NAMALWA (cell line): ENCODE data around the gene LPAR2.

Experiments
- DNase-seq: peaks from one replicate; pipeline ENCODE4 v3.0.0-alpha.2; 2015; ENCODE audit warnings: low spot score

The LPAR2 gene

DNA sequence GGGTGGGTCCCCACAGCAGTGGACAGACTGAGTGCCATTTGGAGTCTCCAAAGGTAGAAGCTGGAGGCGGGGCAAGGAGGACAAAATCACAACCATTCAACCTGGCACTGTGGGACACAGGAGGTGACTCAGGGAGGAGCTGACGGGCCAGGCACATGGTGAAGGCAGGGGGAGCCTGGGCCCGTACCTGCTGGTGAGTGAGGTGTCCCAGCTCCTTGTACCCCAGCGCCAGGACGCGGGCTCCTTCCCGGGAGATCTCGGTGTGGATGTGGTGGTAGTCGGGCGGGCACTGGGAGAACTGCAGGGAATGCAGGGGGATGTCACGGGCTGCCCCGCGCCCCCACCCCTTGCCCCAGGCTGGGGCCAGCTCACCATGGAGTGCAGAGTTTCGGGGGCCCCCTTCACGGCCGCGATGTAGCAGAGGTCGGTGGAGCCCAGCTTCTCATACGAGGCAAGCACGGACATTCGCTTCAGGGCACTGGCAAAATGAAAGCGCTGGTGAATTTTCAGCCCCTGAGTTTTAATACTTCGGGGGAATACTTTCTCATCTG, 25.7 kb upstream of the LPAR2 start:
- DNase-seq, result no peak

DNA sequence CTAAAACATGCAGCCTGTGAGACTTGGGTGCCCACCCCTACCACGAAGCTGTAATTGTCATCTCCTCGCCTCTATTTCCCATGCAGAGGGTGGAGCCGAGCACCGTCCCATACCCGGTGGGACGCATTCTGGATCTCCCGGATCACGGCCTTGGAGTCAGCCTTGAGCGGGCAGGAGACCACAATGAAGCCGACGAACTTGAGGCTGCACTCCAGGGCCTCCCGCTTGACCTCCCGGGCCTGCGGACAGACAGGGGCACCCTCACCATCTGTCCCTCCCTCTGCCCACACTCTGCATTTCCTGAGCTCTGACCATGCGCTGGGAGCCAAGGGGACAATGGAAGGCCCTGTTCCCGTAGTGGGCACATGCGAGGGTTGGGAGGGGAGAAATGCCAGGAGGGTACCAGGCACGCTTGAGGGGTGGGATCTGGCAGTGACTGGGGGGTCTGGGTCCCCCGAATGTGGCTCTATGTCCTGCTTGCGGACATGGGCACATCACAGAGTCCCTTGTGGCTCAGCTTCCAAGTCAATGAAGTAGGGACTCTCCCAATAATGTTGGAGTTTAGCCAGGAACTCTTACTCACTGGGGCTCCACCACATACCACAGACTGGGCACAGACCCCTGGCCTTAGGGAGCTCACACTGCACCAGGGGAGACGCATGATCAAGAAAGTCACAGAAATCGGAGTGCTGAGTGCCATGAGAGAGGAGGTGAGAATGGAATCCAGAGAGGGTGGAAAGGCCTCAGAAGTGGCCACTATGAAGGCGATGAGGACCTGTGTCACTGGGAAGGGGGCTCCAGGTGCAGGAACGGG, 24.7 kb upstream of the LPAR2 start:
- DNase-seq, result no peak

DNA sequence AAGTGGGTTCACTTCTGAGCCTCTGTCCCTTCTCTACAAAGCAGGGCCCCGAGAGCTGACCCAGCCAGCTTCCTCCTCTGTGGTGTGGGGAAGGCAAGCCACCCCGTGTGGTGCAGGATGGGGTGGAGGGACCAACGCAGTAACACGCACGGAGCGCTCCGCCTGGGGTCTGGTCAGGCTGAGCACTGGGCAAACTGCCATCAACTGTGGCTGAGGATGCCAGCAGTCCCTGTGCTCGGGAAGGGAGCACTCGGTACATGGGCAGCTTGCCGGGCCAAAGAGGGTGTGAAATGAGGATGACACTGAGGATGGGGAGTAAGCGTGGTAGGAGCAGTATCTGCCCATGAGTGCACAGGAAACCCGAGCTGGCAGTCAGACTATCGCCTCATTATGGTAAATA, 23.1 kb upstream of the LPAR2 start:
- no peak for DNase-seq

DNA sequence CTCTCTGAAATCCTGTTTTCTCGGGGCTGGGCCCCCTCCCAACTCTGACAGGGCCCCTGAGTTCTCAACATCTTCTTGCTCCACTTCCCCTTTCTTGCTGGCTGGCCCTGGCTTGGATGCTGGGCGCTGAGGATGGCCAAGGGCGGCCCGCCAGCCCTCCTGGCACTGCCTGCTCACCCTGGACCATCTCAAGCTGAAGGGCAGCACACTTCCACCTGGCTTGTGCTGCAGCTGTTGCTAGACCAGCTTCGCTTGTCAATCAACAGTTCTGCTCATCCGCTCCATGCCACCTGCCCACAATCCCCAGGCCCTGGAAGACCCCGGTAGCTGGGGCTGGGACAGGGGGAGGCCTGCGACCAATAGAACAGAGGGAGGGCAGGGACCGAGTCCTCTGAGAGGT, 22.3 kb upstream of the LPAR2 start:
- DNase-seq, result no peak

DNA sequence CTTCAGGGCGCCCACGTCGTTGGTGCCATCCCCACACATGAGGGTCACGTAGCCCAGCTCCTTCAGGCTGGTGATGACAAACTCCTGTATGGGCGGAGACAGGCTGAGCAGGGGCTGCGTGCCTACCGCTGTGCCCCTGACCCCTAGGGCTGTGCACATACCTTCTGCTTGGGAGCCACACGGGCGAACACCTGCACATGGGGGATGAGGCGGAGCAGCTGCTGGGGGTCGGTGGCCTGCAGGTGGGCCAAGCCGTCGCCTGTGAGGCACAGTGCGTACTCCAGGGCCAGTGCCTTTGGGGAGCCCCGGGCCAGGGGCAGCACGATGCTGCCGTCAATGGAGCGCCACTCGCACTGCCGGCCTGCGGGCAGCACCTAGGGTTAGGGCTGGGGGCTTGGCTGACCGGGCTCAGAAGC, 21.6 kb upstream of the LPAR2 start:
- DNase-seq, result no peak

DNA sequence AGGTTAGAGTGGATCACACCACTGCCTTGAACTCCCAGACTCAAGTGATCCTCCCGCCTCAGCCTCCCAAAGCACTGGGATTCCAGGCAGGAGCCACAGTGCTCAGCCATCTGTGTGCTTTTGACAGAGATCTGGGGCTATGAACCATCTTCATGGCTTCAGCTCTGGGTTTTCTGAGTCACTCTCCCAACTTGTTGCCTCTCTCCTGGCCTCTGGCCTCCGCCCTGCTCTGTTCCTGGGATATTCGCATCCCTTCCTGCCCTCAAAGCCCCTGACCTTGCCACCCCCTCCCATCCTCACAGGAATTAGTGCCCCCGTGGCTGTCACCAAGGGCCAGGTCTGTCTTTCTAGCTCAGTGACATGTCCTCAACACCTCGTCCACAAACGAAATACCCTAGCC, 21.1 kb upstream of the LPAR2 start:
- no peak for DNase-seq

DNA sequence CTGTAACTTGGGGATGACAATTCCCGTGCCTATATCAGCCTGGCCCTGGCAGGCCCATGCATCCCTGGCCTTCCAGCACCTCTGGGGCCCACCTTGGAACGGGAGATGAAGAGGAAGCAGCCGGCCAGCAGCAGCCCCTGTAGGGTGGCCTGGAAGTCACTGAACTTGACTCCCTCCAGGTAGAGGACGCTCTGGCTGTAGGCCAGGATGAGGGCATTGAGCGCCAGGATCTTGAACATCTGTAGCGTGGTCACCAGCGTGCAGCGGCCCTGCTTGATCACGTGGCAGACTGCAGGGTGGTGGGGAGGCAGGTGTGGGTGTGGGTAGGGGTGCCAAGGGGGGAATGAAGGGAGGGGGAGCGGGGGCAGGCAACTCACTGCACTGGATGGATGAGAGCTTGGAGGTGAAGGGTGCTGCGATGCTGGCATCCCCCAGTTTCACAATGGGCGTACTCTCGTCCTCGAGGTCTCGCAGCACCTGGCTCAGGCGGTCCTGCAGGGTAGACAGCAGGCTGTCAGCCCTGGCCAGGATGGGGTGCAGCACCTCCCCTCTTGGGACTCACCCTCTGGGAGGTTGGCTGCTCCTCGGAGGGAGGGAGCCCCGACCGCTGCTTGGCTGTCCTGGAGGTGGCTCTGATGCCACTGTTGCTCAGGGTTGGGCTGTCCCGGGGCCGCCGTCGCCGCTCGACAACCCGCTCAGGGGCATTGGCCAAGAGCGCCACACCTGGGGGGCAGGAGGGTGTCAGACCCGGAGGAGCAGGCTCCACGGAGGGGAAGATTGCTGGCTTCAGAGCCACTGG, 19.2 kb upstream of the LPAR2 start:
- DNase-seq, result no peak

DNA sequence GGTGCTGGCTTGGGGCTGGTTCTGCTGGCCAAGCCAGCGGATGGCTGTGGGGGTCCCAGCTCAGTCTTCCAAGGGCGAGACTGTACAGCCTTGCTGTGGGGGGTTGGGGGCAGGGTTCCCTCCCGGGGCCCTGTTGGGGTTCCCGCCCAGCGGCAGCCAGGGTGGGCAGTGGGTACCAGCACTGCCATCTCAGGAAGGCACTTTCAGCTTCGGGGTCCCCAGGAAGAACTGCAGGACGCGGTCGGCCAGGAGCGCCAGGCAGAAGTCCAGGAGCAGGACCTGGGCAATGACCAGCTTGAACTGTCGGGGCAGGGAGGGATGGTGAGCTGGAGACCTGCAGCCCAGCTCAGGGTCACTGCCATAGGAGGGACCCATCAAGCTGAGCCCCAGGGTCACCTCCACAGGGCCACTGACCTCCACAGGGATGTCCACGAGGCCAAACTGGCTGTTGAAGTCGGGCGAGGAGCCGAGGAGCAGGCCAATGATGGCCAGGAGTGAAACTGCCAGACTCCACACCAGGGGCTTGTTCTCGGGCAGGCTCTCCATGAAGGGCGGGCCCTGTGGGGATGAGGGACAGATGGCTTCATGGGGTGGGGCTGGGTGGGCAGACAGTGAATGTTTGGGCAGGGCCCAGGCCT, 17.3 kb upstream of the LPAR2 start:
- no peak for DNase-seq

DNA sequence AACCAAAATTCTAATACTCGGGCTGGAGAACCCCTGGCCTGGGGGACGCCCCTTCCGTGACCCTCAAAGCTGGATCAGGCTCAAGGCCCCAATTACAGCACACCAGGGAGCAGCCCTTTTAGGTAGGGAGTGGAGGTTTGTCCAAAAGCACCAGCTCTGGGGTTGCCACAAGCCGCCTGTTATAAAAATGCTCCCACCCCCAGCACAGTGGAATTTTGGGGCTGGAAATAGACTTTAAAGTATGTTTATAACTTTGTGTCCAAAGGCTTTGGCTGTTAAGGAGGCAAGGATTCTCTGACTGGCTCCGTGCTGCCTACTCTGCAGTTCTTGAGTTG, 16.0 kb upstream of the LPAR2 start:
- no peak for DNase-seq

DNA sequence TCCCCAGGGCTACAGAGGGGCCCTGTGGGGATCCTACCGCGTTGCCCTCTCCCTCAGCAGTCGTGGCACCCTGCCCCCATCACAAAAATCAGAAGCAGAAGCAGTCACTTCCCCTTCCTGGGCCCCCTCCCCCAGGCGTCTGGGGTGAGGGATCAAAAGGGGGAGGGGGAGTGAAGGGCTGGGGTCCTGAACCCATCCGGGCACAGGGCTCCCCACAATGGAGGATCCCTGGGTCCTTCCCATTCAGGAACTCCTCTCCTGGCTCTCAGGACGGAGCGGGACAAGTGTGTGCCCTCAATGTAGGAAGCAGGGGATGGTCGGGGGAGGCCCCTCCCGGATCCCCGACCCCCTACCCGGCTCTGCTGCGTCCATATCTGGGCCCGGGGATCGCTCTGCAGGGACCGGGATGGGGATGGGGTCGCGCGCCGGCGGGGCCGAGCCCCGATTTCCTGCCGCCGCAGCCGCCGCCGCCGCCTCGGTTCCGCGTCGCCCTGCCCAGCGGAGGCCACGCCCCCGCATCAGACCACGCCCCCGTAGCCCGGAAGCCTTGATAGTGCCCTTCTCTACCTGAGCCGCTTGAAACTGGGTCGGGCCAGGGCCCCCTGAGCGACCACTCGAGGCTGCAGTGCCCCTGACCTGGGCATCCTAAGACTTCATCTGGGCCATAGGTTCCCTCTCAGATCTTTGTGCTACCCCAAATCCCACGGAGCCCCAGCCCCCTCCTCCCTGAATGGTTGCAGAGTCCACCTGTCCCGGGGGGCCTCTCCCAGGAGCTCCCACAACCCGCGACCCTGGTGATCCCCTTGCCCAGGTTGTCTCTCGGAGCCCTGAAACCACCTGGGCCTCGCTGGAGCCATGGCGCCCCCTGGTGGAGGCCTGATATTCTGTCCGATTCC, 15.4 kb upstream of the LPAR2 start, which contains the start of gene GMIP:
GMIP (minus strand) TSS at position 500 of the 896 bp plus-strand sequence; CDS start at position 372, 128 bp downstream.
- DNase-seq, result peak; percentile 82

DNA sequence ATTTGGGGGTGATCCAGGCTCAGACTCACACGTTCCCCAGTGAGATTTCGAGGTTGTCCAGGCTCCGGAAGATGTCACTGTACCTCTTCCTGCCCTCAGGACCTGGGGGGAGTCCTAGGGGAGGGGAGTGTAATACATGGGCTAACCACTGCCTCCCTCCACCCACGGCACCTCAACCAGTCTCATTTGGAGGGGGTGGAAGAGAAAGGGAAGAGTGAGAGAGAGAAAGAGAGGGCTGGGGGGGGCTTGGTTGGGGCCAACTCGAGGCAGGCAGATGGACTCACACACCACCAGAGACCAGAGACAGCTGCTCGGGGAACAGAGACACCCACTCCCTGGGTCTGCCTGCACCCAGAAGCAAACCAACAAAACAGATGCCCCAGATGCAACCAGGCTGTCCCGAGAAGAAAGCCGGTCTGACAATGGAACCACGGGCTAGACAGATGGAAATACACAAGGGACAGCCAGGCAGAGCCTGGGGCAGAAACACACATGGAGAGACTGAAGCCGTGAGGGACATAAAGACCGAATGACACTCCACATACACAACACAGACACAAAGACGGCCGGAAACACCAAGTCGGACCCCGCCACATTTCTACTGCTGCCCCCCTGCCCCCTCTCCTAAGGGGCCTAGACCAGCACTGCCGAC, 14.6 kb upstream of the LPAR2 start:
- DNase-seq, result peak; percentile 62

DNA sequence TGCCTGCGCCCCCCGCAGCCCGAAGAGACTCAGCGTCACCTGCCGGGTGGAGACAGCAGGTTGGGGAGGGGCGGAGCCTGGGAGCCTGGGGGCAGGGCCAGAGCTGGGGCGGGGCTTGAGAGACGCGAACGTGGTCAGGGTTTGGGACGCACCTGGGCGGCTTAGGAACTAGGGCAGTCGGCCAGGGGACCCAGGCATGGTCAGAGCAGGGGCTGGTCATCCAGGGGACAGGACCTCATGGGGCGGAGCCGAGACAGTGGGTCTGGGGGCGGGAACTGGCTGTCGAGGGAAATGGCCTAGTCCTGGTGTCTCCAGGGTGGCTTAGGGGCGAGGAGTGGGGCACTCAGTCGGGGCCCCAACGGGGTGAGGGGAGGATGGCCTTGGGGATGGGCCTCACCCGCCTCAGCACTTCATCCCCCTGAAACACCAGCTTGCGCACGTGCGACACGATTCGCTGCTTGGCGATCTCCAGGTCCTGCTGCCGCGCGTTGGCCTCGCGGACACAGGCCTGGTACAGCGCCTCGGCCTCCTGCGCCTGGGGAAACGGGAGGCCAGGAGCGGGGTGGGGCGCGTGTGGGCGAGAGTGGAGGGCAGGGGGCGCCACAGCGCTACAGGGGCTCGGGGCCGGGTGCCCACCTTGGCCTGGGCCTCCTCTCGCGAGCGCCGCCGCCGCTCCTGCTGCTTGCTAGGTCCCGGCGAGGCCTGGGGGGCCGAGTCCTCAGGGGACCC, 9.7 kb upstream of the LPAR2 start:
- DNase-seq, result no peak

DNA sequence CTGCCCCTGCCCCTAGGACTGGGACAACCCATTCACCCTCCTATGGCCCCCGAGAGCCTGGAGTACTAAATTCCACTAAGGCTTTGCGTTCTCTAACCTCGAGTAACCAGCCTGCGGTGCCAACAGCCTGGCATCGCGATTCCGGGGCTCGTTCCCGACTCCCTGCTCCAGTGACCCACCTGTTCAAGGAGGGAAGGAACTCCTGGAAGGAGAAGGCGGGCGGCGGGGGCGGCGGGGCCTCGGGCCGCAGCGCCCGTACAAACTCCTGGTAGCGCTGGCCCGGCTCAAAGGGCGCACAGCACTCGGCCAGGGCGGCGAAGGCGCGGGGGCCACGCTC, 9.1 kb upstream of the LPAR2 start:
- no peak for DNase-seq

DNA sequence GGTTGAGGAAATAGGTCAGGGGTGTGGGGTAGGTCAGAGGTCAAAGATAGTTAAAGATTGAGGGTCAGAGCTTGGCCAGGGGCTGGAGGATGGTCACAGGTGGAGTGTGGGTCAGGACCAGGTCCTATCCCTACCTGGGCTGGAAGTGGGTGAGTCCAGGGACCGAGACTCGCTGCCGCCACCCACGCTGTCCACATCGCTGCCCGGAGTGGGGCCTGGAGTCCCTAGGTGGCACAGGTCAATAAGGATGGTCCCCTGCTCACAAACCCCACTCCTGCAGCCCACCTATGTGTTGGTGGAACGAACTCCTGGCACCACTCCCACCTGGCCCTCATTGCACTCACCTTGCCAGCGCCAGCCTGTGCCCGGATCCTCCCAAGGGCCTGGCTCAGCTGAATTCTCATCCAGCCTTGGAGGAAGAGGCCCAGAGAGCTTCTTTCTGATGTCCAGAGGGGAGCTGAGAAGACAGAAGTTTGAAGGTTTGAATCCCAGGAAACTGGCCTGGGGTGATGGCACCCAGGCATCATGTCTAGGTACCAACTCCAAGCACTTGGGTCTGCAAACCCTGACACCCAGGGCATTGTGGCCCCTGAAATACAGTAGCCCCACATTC, 8.7 kb upstream of the LPAR2 start:
- no peak for DNase-seq

DNA sequence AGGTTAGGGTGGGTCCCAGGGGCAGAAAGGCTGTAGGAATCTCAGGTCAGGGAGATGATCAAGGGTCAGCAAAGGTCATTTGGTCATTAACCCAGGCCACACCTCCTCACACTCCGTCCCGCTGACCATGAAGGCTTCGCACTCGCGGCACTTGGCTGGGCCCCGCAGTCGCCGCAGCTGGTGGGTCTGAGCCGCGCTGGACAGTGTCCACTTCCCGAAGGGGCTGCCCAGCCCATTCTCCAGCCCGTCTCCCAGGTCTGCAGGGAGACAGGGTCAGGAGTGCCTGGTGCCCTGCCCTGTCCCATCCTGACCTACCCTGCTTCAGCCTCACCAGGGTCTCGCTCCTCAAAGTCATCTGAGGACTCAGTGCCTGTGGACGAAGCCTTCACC, 7.3 kb upstream of the LPAR2 start:
- DNase-seq, result no peak

DNA sequence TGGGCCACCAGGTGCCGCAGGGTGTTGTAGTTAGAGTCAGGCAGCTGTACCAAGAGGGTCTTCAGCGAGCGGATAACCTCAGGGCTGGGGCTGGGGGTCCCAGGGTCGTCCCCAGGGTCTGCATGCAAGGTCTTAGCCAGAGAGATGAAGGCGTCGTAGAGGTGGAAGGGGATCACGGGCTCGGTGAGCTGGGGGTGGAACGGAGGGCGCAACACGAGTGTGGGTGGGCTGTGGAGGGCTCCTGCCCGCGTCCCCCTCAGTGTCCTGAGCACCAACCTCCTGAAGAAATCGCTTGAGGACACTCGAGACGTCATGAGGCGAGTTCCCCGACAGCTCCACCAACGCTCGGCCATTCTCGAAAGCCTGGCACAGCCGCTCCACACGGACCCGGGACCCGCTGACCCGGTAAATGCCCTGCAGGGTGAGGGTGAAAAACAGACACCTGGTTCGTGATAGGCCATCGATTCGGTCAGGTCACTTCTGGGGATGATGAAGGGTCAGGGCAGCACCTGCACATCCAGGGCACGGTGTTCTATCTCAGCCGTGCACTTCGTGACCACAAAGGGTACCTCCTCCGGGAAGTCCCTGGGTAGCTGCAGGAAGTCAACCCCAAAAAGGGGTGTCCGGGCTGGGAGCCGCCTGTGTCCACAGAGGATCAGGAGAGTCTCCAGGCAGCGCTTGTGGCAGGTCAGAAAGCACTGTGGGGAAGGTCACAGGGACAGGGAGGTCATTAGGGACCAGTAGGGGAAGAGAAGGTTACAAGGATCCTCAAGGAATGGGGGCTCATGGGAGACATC, 6.7 kb upstream of the LPAR2 start:
- no peak for DNase-seq

DNA sequence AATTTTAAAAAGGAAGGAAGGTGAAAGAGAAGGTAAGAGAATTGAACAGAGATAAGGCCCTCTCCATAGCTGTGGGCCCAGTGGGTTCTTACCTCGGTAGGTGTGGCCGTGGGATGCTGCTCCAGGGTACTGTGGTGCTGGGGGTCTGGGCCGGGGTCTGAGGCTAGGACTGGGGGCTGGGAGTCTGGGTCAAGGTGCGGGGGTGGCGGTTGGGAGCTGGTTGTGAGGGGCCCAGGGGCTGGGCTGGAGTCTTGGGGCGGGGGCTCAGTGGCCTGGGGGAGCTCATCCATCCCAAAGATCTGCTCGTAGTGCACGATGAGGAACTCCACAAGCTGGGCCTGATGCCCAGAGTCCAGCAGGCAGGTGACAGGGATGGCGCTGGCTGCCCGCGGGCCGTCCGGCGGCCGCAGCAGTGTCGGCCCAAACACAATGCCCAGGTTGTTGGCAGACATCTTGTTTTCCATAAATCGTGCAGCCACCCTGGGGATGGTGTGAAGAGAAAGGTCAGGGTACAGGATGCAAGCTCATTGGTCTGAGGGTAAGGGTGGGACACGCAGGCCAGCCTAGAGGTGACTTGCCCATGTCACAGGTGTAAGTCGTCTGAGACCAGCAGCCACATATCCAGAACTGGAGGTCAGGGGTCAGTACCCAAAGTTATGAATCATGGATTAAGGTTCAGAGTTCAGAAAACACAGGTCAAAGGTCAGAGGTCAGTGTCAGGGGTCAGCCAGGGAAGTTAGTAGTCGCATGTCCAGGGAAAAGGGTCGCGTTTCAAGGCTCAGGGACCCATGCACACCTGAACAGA, 5.9 kb upstream of the LPAR2 start:
- no peak for DNase-seq

DNA sequence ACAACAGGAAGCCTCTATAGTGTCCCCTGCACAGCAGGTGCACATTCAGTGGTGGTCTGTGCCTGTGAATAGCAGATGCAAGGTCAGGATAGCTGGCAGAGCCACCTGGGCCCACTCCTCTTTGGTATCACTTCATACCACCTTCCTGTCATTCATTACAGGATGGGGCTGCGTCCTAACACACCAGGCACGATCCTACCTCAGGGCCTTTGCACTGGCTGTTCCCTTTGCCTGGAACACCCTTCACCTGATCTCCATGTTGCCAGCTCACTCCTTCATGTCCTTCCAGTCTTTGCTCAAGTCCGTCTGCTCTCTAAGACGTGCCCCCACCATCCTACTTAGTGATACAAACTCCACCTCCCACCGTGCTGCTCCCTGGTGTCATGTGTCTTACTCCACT, 4.6 kb upstream of the LPAR2 start:
- no peak for DNase-seq
